Activated CD8-positive, alpha-beta memory T cell treated with anti-CD3 and anti-CD28 coated beads, Interleukin-2, amount 50 U/mL, for 4 hours (primary cell): ENCODE measurements around the gene VWC2L.

Source experiments
- DNase-seq: peaks from one replicate; pipeline ENCODE4 v3.0.0-alpha.2; 2020

The VWC2L gene

GRCh38 chr2:214471382-214471781, 60.5 kb downstream of the VWC2L start:
- no peak for DNase-seq

DNA sequence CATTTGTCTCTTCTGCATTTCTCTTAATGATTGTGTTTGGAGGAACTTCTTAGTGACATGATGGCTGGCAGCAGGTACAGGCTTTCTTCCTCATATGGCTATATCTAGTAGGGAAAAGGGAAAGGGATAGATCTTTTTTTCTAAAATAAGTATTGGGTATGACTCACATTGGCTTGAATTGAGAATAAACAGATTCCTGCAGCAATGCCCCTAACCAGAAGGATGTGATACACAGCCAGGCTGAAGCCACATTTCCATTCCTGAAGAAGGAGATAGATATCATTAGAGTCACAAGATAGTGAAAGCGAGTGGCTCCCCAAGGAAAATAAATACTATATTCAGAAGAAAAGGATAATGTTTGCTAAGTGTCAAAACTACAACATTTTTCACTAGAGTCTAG, 61.1 kb downstream of the VWC2L start:
- no peak for DNase-seq

- DNase-seq = no peak
Measured at GRCh38 chr2:214477305-214477704, 66.5 kb downstream of the VWC2L start.

- DNase-seq = no peak
Measured at GRCh38 chr2:214481204-214481603, 70.3 kb downstream of the VWC2L start.

DNA sequence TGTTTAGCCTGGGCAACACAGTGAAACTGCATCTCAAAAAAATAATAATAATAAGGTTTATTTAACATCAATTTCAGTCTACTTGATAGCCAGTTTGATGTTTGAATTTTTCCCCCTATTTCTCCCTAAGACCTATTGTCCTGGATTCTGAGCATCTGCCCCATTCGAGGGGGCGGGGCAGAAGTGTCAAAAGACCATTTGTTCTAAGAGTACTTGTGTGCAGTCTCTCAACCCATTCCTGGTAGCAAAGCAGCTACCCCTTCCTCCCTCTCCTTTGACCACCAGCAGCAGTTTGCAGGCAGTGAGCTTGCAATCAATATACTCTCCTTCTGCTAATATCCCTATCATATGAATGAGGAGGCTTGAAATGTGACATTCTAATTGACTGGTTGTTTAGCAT, 71.9 kb downstream of the VWC2L start:
- no peak for DNase-seq

DNA sequence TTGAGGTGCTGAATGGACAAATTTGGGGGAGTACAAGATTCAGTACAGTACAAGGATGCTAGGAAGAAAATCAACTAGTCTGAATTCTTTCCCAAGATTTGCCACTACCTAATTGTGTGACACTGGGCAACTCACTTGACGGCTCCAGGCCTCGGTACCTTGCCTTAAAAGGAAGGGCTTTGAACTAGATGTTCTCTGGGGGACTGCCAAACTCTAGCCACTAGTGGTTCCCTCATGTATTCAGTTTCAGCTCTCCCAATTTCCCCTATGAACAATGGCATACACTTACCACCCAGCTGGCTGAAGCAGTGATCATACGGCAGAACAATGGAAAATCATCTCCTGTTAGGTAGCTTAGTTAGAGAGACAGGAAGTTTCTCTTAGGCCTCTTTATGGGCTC, 73.4 kb downstream of the VWC2L start:
- no peak for DNase-seq

DNA sequence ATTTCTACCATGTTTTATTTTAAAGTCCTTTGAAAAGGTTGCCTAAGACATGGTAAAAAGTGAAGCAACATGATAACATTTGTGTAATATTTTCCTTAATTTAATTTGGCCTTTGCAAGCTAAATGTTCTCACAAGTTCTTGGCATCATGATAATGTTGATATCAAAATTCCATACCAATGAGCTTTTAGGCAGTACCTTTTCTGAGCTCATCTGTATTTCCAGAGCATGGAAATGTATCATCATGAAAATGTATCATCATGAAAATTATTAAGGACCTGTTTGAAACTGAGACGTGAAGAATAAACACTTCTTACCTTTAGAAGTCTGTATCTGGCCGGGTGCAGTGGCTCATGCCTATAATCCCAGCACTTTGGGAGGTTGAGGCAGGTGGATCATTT, 73.8 kb downstream of the VWC2L start:
- no peak for DNase-seq

DNA sequence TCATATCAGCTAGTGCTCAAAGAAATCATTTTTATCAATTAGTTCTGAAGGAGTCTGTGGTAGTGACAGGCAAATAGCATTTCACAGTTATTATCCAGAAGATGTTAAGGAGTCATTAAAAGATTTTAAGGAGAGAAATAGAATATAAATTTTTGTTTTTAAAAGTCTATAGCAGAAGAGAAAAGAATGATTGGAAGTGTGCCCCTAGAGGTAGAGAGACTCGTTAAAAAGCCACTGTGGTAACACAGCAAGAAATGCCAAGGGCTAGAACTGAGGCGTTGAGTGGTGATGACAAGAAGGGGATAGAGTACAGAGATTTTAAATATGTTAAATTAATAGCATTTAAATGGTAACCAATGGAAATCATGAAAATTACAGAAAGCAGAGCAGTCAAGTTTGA, 78.3 kb downstream of the VWC2L start:
- DNase-seq = no peak

DNA sequence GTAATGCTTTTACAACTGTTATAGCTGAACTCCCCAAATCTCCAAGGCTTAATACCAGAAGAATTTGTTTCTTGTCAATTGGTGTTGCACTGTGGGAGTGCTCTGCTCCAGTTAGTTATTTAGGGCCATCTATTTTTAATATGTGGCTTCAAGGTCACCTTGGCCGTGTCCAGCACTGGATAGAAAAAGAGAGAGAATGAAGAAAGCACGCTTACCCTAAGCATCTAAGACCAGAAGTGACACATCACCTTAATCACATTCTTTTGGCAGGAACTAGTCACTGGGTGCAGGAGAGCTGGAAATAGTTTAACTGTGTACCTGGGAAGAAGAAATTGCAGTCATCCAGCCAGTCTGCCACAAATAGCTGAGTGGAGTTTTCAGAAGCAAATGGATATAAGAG, 78.8 kb downstream of the VWC2L start:
- DNase-seq = no peak

DNA sequence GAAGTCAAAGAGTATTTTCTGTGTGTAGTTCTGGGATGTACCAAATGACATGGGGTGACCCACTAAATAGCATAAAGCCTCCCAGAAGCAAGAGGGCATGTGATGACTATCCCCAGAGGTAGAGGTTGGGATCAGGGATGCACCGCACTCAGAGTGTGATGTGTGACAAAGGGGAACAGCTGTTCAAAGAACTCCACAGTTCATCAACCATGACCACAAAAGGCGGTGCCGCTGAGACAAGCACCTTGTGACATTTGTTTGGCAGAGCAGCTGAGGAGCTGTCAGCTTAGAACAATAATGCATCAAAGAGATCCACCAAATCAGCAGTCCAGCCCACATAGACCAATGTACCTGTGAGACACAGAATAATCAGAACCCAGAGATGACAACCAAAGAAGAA, 81.3 kb downstream of the VWC2L start:
- DNase-seq = no peak

- no peak for DNase-seq
Measured at GRCh38 chr2:214492608-214493007, 81.8 kb downstream of the VWC2L start.

DNA sequence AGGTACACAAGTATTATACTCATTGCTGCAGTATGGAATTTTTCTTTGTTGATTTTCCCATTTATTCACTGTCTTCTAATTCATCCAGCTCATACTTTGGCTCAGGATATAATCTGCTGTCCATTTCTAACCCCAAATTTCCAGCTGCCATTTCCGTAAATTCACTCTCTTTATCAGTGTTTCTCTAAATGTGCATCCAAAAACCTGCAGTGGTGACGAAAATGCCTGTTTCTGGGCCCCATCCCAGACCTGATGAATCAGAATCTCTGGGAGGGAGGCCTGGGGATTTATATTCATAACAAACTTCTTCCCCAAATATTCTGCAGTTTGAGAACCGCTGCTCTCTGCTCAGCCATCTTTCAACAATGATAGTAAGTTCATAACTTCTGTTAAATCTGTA, 86.6 kb downstream of the VWC2L start:
- no peak for DNase-seq

DNA sequence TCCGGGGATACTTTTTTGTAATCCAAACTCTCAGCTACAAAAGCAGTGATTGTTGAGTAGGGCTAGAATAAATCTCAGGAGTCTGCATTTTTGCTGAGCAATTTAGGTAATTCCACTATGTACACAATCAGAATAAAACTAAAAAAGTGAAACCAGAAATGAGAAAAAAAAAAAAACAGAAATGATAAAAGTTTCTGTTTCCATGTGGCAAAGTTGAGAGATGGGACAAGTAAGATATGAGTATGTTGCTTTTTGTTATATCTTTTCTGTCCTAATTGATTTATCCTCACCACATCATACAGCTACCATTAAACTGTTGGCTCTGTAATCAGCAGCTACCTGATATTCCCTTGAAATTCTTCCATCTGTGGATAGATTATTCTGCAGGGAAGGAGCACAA, 92.7 kb downstream of the VWC2L start:
- DNase-seq = no peak

- DNase-seq = no peak
Measured at GRCh38 chr2:214504599-214505376, 93.9 kb downstream of the VWC2L start.

GRCh38 chr2:214507032-214507431, 96.2 kb downstream of the VWC2L start:
- no peak for DNase-seq

- no peak for DNase-seq
Measured at GRCh38 chr2:214514704-214515103, 103.8 kb downstream of the VWC2L start.

- no peak for DNase-seq
Measured at GRCh38 chr2:214515111-214515510, 104.3 kb downstream of the VWC2L start.

GRCh38 chr2:214519258-214519818, 108.5 kb downstream of the VWC2L start:
- no peak for DNase-seq

- DNase-seq = no peak
Measured at GRCh38 chr2:214529021-214529420, 118.2 kb downstream of the VWC2L start.

DNA sequence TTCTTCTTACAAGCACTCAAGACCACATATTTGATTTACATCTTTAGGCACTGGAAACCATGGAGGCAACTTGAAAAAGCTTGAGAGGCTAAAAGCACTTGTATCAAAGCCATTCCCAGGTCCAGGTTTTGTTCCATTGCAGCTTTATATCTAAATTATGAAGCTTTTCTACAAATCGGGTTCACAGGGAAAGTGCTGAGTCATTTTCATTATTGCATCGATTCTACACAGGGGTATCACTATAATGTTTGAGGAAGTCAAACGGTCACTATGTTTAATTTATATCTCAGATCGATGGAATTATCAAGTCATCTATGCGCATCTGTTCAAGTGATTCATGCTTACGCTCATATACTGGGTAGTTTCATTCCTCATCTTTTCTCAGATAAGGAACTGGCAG, 118.7 kb downstream of the VWC2L start:
- no peak for DNase-seq

DNA sequence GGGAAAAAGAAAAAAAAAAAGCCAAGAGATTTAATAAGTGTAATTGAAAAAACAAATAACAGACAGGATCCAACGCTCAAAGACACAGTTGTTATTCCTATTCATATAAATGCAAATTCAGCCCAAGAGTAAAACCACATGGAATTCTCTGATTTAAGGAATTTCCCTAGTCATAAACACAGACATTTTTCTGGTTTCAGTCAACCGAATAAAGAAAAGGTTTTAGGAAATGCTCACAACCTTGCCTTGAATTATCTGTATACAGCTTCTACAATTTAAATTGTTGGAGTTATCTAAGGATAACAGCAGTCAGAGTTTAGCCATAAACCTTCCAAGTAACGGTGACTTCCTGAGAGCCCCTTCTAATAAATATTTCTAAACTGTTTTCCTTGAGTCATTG, 122.7 kb downstream of the VWC2L start:
- DNase-seq = no peak

DNA sequence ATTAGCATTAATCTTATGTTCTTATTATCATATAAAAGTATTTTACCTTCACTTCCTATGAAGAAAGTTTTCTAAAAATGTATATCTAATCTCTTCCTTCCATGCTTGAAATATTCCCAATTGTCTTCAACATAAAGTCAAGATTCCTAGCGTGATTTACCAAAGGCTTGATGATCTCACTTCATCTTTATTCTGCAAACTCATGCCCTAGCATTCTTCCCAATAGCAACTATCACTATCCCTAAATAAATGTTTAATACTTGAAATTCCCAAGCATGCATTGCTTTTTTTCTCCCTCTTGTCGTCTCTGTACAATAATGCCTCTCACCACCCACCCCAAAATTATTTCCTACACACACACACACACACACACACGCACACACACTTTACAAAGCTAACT, 125.8 kb downstream of the VWC2L start:
- no peak for DNase-seq

- no peak for DNase-seq
Measured at GRCh38 chr2:214537929-214538328, 127.1 kb downstream of the VWC2L start.

DNA sequence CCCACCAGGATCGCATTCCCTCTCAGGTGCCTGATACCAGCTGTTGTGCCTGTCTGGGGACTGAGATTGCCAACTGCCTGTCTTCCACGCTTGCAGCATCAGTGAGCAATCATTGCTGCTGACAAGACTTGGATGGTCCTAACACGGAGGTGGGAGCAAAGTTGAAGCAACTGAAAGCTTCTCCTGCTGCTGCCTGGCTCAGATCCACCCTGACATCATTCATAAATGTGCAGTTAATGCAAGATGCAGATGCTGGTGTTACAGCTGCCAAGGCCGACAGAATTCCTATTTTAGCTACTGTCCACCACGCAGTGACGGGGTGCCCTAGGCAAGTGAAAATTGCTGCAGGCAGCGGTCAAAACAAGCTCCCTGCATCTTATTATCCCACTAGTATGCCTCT, 131.4 kb downstream of the VWC2L start:
- DNase-seq = no peak

GRCh38 chr2:214542866-214543265, 132.0 kb downstream of the VWC2L start:
- no peak for DNase-seq
